Testis (tissue), 2 donors: ENCODE results near the gene RTN4IP1.

Source experiments
- POLR2A ChIP-seq: fragments of 450-650 bp; IDR thresholded peaks from one replicate; pipeline ENCODE4 v1.6.1; 2017; ENCODE audit warnings: antibody characterized with exemption, mild to moderate bottlenecking, moderate library complexity
- TF ChIP-seq, protein P1 (sequence below), 3 experiments: fragments of 450-650 bp in 2 of 3; fragments of 200-600 bp in 1 of 3; sonication (generic) in 1 of 3; IDR thresholded peaks; one replicate each; pipeline ENCODE4 v1.5.1; 2016 to 2019; ENCODE audit warnings: antibody characterized with exemption in 3 of 3, mild to moderate bottlenecking in 2 of 3, moderate library complexity in 1 of 3

DNA sequence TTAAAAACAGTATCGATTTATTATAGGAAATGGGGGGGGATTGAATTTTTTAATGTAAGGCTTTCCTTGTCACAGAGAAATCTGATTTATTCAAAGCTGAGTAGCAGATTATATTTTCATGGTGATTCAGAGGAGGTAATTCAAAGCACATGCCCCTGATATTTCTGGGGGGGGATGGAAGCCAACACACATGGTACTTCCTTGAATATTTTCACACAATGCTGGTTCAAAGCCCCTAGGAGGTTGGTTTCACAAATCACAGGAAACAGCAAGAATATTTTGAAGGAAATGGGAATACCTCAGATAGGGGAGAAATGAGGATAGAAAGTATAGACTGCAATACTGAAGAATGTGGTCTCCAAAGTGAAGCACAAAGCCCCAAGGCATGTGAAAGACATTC lies 98.8 kb downstream of the RTN4IP1 start:
- TF ChIP-seq, protein P1, sequence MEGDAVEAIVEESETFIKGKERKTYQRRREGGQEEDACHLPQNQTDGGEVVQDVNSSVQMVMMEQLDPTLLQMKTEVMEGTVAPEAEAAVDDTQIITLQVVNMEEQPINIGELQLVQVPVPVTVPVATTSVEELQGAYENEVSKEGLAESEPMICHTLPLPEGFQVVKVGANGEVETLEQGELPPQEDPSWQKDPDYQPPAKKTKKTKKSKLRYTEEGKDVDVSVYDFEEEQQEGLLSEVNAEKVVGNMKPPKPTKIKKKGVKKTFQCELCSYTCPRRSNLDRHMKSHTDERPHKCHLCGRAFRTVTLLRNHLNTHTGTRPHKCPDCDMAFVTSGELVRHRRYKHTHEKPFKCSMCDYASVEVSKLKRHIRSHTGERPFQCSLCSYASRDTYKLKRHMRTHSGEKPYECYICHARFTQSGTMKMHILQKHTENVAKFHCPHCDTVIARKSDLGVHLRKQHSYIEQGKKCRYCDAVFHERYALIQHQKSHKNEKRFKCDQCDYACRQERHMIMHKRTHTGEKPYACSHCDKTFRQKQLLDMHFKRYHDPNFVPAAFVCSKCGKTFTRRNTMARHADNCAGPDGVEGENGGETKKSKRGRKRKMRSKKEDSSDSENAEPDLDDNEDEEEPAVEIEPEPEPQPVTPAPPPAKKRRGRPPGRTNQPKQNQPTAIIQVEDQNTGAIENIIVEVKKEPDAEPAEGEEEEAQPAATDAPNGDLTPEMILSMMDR (IDR thresholded peaks at IDR 0.05): no peak
- TF ChIP-seq POLR2A: no peak
